Esophagus muscularis mucosa (tissue), 4 donors: ENCODE measurements around the gene GSE1.

Experiments used
- EP300 ChIP-seq: sonication (generic); formaldehyde crosslinking; IDR thresholded peaks from one replicate; pipeline ENCODE4 v1.6.1; 2017; ENCODE audit warnings: antibody characterized with exemption
- POLR2AphosphoS5 ChIP-seq, 2 donors: sonication (generic); formaldehyde crosslinking; IDR thresholded peaks; one replicate each; pipeline ENCODE4 v1.6.1; 2017; ENCODE audit warnings: antibody characterized with exemption in 2 of 2
- TF ChIP-seq, protein P1 (sequence below), 3 experiments: fragments of 200-600 bp in 2 of 3; fragments of 450-650 bp in 1 of 3; sonication (generic) in 2 of 3; IDR thresholded peaks; one replicate each; pipeline ENCODE4 v1.5.1; 2017 to 2019; ENCODE audit warnings: antibody characterized with exemption in 3 of 3, mild to moderate bottlenecking in 2 of 3, moderate library complexity in 1 of 3

DNA sequence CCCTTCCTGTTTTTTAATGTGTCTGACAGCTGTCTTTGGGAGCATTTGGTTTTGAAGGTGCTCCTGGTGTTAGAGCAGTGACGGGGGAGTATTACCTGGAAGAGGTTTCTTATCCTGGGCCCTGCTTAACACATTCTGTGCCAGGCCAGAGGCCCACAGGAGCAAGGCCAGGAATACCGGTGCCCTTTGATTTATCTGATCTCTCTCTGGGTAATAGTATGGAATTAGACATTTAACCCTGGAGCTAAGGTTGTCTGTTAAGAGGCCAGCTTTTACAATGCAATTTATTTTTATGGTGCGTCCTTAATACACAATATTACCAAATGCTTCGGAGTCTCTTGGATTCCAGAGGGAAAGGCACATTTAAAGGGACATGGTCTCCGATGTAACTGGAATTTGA lies 37.2 kb upstream of the GSE1 start:
- TF ChIP-seq POLR2AphosphoS5 (IDR thresholded peaks at IDR 0.05) (no peak), EP300 (no peak)
- TF ChIP-seq, protein P1, sequence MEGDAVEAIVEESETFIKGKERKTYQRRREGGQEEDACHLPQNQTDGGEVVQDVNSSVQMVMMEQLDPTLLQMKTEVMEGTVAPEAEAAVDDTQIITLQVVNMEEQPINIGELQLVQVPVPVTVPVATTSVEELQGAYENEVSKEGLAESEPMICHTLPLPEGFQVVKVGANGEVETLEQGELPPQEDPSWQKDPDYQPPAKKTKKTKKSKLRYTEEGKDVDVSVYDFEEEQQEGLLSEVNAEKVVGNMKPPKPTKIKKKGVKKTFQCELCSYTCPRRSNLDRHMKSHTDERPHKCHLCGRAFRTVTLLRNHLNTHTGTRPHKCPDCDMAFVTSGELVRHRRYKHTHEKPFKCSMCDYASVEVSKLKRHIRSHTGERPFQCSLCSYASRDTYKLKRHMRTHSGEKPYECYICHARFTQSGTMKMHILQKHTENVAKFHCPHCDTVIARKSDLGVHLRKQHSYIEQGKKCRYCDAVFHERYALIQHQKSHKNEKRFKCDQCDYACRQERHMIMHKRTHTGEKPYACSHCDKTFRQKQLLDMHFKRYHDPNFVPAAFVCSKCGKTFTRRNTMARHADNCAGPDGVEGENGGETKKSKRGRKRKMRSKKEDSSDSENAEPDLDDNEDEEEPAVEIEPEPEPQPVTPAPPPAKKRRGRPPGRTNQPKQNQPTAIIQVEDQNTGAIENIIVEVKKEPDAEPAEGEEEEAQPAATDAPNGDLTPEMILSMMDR (IDR thresholded peaks at IDR 0.05): no peak
